Anterior cingulate cortex (tissue), 58 donors: ENCODE data around the gene ZNF141.

Experiments
- DNase-seq, 58 donors: peaks; one replicate each; lab custom pipeline; 2025; lab: John Stamatoyannopoulos, UW

The ZNF141 gene

DNA sequence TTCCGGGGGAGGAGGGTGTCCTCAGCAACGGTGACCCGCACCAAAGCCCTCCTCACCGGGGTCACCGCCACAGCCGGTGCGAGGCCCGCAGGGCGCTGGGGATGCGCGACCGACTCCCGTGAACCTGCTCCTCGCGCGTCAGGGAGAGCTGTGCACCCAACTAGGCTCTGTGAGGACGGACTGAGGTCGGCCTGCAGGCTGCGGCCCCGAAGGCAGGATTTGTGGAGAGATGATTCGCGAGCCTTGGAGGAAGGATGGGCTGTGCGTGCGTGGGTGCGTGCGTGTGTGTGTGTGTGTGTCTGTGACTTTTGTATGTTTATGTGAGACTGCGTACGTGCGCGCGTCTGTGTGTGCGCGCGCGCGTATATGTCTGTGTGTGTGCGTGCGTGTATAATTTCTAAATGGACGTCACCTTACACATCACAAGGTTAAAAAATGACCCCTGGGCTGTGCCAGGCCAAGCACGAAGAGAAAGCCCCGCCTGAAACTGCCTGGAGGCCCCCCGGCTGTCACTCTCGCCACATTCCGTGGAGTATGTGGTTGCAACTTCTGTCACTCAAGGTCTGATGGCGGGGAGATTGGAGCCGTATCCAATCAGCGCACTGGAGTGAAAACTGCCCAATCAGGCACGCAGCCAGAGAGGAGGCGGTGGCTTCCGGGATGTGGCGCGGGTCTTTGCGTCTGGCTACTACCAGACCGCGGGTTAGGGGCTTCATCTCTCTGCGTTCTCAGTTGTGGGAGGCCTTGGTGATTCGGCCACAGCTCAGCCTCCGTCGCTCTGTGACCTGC is at the start of gene ZNF141:
Gene ZNF141 (plus strand): TSS at position 672 of the 789 bp plus-strand sequence. CDS start 170 bp downstream, outside the sequence.
- DNase-seq: peak; percentile 71 to 98 (median 95)

DNA sequence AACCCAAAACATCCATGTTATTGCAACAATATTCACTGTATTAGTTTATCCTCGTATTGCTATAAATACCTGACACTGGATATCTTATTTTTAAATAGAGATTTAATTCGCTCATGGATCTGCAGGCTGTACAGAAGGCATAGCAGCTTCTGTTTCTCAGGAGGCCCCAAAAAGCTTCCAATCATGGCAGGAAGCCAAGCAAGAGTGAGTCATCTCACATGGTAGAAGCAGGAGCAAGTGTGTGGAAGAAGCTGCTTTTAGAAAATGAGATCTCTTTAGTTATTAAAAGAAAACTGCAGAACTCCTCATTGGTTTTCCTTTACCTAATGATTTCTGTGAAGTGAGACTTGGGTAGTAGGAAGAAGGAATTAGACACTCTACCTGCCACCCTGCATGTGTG is 48.7 kb upstream of the ZNF141 start:
- no peak for DNase-seq

DNA sequence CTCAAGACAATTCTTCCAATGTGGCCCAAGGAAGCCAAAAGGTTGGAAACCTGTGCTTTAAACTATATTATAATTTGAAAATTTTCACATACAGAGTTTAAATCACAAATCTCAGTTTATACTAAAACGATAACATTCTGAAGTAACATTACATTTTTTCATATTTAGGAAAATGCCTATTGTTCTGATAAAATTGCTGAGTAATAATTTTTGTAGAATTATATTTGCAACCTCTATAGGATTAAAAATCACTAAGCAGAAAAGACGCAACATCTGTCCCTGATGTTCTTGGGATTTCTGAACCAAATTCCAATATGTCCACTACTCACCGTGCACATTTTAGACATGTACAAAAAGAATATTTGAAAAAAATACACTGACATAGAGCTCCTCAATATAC is 42.9 kb upstream of the ZNF141 start:
- DNase-seq: no peak

DNA sequence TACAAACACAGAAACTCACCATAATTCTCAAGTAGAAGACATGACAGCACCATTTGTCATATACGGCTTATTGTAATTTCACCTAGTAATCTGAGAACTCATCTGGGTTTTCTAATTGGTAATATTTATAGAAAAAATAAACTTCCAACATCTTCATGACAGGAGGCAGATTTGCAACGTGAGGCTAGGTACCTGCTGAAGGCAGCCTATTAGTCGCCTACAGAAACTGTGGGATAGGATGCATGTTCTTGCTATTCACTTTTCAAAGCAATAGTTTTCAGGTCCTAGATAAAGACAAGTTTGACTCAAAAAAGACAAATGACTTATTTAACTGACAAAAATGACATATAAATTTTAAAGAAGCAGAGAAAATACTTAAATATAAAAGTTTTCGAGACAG is 35.2 kb upstream of the ZNF141 start:
- no peak for DNase-seq

DNA sequence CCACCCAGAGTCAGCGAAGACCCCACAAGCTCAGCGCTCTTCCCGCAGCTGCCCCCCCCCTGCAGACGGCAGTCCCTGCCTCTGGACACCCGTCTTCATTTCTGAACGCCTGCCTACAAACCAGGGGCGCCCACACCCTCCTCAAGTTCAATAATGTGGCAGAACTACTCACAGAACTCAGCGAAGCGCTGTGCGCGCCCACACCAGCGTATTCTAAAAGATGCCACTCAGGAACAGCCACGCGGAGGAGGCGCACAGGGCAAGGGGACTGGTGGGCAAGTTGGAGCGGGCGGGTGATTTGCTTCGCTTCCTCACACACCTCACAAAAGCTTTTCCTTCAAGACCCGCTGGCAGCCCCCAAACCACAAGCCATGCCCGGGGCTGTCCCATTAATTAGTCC is 33.1 kb upstream of the ZNF141 start:
- DNase-seq: peak in 3 of 58 donors; percentile 2 to 23 (median 3)

DNA sequence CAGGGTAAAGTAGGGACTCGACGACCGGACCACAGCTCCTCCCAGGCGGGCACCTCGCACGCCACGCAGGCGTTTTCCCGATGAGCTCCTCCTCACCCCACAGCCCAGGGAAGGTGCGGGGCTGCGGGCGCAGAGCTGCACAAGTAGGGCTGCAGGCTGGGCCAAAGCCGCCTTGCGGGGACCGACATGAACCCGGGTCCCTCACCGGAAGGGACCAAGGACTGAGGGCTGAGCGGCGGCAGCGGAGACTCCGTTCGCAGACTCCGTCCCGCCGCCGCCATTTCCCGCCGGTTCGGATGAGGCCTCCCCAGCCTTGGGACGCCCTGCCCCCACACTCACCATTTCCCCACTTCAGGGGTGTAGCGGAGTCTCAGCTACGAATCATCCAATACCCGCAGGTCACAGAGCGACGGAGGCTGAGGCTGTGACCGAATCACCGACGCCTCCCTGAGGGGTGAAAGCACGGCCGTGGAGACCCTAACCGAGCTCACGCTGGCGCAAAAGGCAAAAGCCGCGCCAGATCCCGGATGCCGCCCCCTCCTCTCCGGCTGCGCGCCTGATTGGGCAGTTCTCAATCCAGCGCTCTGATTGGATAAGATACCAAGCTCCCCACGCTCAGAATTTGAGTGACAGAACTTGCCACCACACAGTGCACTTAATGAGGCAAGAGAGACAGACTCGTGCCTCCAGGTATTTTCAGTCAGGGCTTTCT is 32.5 kb upstream of the ZNF141 start, which contains the start of gene ZNF732:
Gene ZNF732 (minus strand): TSS at position 506 of the 712 bp plus-strand sequence. CDS start 164 bp downstream, at position 342.
- peak in 31 of 58 donors; percentile 1 to 65 (median 23) for DNase-seq

DNA sequence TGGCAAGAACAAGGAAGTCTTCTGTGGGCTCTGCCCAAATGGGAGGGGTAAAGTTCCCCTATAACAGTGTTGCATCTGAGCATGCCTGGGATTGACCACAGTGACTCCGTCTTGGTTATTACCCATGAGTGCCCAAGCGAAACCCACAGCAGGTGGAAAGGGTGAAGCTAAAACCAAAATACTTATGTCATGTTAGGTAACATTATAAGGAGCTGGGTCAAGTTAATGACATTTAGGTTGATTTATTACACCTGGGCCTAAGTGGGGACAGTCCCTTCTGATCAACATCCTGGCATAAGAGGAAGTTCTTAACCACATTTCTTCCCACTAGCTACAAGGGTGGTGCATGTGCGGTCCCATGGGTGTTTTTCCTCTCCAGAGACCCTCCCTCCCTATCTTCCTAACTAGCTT is 31.1 kb upstream of the ZNF141 start:
- DNase-seq: no peak

DNA sequence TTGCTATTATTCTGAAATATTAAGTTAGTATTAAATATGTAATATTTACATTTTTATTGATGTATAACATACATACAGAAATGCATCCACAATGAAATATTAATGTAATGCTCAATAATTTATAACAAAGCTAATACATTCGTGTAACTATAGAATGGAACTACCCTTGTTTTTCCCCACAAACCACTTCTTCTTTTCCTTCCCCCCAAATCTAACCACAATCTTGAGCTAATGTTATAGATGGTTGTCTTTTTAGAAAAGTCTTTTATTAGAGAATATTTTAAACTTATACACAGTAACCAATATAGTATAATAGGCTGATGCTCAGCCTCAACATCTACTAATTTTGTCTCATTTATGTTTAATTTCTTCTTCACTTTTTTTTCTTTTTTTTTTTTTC is 27.8 kb upstream of the ZNF141 start:
- no peak for DNase-seq

DNA sequence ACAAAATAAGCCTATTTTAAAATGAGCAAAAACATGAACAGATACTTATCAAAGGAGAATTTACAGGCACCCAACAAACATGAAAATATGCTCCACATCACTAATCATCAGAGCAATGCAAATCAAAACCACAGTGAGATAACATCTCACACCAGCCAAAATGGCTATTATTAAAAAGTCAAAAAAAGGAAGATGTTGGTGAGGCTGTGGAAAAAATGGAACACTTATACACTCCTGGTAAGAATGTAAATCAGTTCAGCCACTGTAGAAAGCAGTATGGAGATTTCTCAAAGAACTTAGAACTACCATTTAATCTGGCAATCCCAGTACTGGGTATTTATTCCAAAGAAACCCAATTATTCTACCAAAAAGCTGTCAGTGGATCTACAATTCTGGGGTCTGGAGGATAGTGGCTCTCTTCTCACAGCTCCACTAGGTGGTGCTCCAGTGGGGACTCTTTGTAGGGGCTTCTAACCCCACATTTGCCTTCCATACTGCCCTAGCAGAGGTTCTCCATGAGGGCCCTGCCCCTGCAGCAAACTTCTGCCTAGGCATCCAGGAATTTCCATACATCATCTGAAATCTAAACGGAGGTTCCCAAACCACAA is 23.2 kb upstream of the ZNF141 start:
- DNase-seq: no peak

DNA sequence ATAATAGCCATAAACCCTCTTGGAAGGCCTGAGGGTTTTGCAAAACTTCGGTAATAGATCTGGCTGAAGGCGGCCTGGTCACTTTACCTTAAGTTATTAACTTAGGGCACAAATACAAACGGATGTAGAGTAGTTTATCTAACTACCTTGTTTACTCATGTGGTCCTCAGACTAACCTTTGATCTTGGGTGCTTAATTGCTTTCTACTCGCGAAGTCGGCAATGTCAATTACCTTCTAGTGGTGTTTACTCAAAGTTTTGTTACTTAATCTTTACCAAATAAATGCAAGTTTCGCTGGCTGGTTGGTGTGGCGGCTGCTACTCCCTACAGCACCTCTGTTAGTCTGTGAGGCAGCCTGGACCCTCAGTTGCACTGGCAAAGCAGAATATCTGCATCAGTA is 8.9 kb upstream of the ZNF141 start:
- no peak for DNase-seq

DNA sequence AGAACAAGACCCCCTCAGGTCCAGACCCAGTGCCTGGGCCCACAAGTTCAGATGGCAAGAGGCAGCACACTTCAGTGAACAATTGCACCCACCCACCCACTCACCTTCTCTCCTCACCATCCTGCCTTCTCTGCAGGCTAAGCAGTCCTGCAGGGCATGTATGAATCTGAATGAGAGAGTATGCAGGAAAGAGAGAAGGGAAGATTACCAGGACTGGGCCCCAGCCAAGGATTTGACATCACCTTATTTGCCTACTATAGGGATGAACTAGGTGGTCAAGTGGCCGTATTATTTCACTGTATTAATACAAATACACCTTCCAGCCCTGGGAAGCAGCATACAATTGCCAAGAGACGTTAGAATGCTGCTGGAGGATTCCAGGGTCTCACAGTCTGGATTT is 2.1 kb upstream of the ZNF141 start:
- DNase-seq: no peak

DNA sequence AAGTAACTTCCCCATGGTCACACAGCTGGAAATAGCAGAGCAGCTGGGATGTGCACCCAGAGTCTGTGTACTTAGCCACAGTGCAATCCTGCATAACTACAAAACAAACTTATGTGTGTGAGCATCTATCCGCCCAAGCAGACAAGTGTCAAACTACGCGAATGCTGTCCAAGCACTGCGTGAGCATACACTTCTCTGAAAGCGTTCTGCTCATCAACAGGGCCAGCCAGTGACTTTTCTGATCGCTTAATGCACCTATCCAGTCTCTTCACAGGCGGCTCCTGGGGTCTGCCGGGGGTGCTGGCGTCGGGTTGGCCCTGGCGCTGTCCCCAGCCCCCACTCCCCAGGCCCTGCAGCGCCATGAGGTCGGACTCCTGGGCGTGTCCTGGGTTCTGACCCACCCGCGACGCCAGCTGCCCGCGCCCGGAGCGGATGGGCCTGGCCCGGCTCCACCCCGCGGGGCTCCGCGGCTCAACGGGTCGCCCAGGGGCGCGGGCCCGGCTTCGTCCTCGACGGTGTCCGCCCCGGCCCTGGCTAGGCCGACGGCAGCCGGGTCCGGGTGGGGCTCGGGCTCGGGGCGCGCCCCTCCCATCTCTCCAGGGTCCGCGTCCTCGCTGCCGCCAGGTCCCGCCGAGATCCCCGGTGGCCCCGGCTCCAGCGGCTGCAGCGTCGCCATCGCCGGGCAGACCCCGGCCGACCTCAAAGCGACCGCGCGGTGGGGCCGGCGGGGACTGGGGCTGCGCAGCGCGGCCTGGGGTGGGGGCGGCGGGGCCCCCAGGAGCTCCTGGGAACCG is 1.3 kb upstream of the ZNF141 start:
- DNase-seq: peak in 19 of 58 donors; percentile 2 to 42 (median 14)

DNA sequence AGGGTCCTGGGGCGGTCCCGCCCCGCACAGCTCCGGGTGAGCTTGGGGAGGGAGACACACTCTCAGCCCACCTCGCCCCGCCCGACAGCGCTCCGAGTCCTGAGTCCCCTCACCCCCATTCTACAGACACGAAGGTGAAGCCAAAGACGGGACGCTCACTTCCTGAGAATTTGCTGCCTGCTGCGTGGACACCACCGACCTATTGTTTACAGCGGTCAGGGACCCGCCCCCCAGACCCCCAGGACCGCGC is 796 bp upstream of the ZNF141 start:
- DNase-seq: peak in 11 of 58 donors; percentile 32 to 69 (median 47)

DNA sequence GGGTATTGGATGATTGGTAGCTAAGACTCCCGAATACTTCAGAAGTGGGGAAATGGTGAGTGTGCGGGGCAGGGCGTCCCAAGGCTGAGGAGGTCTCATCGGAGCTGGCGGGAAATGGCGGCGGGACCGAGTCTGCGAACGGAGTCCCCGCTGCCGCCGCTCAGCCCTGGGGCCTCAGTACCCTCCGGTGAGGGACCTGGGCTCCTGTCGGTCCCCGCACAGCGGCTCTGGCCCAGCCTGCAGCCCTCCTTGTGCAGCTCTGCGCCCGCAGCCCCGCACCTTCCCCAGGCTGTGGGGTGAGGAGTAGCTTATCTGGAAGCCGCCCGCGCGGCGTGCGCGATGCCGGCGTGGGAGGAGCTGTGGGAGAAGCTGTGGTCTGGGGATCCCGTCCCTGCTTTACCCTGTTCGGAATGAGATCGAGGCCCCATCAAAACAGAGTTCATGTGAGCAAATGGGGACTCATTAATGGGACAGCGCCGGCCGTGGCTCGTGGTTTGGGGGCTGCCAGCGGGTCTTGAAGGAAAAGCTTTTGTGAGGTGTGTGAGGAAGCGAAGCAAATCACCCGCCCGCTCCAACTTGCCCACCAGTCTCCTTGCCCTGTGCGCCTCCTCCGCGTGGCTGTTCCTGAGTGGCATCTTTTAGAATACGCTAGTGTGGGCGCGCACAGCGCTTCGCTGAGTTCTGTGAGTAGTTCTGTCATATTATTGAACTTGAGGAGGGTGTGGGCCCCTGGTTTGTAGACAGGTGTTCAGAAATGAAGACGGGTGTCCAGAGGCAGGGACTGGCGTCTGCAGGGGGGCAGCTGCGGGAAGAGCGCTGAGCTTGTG is 531 bp downstream of the ZNF141 start:
- peak in 28 of 58 donors; percentile 17 to 75 (median 48) for DNase-seq

DNA sequence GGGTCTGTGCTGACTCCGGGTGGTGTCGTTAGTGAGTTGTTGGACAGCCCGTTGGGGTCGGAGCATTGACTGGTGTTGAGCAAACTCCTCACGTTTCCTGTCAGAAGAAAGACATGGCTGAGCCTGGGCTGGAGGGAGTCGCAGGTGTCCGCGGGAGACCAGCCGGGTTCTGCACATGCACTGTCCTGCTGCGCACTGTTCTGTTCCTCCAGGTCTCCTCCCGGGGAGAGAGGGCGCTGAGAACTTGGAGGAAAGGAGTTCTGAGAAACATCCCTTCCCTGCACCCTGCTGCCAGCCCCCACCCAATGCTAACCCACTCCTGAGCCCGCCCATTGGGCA is 1.1 kb downstream of the ZNF141 start:
- DNase-seq: peak in 1 of 58 donors; percentile 7

DNA sequence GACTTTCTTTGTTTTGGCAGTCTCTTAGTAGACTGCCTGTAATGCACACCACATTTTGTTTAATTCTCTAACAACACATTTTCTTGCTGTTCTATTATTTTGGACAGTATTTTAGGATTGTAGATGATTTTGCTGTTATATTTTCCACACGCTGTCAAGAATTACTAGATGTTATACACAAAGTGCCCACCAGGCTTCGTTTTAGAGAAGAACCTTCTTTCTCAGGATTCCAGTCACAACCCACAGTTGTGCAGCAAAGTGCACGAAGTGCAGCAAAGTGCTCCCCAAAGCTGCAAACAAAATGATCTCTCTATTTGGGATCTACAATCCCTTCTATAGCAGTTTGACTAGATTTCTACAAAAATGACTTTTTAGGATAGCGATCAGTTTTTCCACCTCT is 2.4 kb downstream of the ZNF141 start:
- DNase-seq: no peak

DNA sequence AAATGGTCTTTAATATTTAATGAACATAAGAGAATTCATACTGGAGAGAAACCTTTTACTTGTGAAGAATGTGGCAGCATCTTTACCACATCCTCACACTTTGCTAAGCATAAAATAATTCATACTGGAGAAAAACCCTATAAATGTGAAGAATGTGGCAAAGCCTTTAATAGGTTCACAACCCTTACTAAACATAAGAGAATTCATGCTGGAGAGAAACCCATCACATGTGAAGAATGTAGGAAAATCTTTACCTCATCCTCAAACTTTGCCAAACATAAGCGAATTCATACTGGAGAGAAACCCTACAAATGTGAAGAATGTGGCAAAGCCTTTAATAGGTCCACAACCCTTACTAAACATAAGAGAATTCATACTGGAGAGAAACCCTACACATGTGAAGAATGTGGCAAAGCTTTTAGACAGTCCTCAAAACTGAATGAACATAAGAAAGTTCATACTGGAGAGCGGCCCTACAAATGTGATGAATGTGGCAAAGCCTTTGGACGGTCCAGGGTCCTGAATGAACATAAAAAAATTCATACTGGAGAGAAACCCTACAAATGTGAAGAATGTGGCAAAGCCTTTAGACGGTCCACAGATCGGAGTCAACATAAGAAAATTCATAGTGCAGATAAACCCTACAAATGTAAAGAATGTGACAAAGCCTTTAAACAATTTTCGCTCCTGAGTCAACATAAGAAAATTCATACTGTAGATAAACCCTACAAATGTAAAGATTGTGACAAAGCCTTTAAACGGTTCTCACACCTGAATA is 35.6 kb downstream of the ZNF141 start:
- no peak for DNase-seq

DNA sequence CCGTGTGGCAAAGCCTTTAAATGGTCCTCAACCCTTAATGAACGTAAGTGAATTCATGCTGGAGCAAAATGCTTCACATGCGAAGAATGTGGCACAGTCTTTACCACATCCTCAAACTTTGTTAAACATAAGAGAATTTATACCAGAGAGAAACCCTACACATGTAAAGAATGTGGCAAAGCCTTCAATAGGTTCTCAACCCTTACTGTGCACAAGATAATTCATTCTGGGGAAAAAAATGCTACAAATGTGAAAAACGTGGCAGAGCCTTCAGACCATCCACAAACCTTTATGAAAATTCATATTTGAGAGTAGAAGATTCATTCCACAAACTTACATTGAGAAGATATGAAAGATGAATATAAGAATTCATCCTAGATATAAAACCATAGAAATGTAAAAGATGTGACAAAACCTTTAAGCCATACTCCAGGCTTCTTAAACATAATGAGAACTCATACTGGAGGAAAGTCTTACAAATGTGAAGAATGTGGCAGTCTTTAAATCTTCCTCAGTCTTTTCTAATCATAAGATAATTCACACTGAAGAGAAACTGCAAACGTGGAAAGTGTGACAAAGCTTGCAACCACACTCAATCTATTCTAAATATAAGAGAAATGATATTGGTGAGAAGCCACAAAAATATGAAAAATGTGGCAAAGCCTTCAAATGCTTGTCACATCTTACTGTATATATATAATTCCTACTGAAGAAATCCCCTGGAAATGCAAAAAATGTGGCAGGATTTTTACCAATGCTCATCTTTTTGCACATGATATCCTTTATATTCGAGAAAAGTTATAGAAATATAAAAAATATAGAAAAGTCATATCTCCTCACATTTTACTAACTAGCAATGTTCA is 36.9 kb downstream of the ZNF141 start:
- DNase-seq: no peak
